H9 (cell line): ENCODE data around the gene FBL. TPM values are rescaled to one million over a fixed set of nuclear protein-coding genes. Genes with fewer than 3 reads are reported as not detected.

Source experiments
- DNase-seq: peaks from one replicate; pipeline ENCODE4 v3.0.0-alpha.2; 2017
- H2AFZ ChIP-seq: one replicate; pipeline ENCODE4 v1.6.1; 2013; ENCODE audit warnings: mild to moderate bottlenecking, low read length, control low read depth, moderate library complexity
- H2AK5ac ChIP-seq: 2 replicates; pipeline ENCODE4 v1.6.1; 2013; ENCODE audit warnings: low read length, control low read depth, mixed read lengths; ENCODE audit not compliant: insufficient read length
- H2BK120ac ChIP-seq: one replicate; pipeline ENCODE4 v1.6.1; 2013; ENCODE audit warnings: low read depth, mild to moderate bottlenecking, low read length, control low read depth, inconsistent platforms; ENCODE audit not compliant: poor library complexity, severe bottlenecking
- H2BK12ac ChIP-seq: 2 replicates; pipeline ENCODE4 v1.6.1; 2013; ENCODE audit warnings: low read length, control low read depth, mixed read lengths, low read depth; ENCODE audit not compliant: insufficient read length
- H2BK15ac ChIP-seq: 2 replicates; pipeline ENCODE4 v1.6.1; 2013; ENCODE audit warnings: low read depth, low read length, control low read depth
- H2BK20ac ChIP-seq: one replicate; pipeline ENCODE4 v1.6.1; 2013; ENCODE audit warnings: low read depth, mild to moderate bottlenecking, low read length, control low read depth, inconsistent platforms; ENCODE audit not compliant: poor library complexity, severe bottlenecking
- H2BK5ac ChIP-seq: 2 replicates; pipeline ENCODE4 v1.6.1; 2013; ENCODE audit warnings: low read length, control low read depth, mixed read lengths; ENCODE audit not compliant: insufficient read length
- H3K14ac ChIP-seq: 2 replicates; pipeline ENCODE4 v1.6.1; 2013; ENCODE audit warnings: low read length, control low read depth; ENCODE audit not compliant: insufficient read depth
- H3K18ac ChIP-seq: 2 replicates; pipeline ENCODE4 v1.6.1; 2013; ENCODE audit warnings: low read depth, mild to moderate bottlenecking, mixed read lengths, low read length, control low read depth; ENCODE audit not compliant: insufficient read length
- H3K23ac ChIP-seq: 2 replicates; pipeline ENCODE4 v1.6.1; 2013; ENCODE audit warnings: low read length, control low read depth, mixed read lengths, low read depth; ENCODE audit not compliant: insufficient read length
- H3K23me2 ChIP-seq: 2 replicates; pipeline ENCODE4 v1.6.1; 2013; ENCODE audit warnings: low read depth, mild to moderate bottlenecking, mixed read lengths, low read length, control low read depth; ENCODE audit not compliant: insufficient read length, poor library complexity, severe bottlenecking
- H3K27ac ChIP-seq: 2 replicates; pipeline ENCODE4 v1.5.1; 2013; ENCODE audit warnings: low read length, control low read depth, mixed read lengths, low read depth; ENCODE audit not compliant: insufficient read length
- H3K27me3 ChIP-seq: 2 replicates; pipeline ENCODE4 v1.6.1; 2013; ENCODE audit warnings: low read length, control low read depth, inconsistent platforms; ENCODE audit not compliant: insufficient read depth
- H3K4ac ChIP-seq: 2 replicates; pipeline ENCODE4 v1.6.1; 2013; ENCODE audit warnings: low read depth, mild to moderate bottlenecking, control low read depth, inconsistent platforms, low read length, moderate library complexity
- H3K4me1 ChIP-seq: 2 replicates; pipeline ENCODE4 v1.6.1; 2013; ENCODE audit warnings: low read length, control low read depth, inconsistent platforms; ENCODE audit not compliant: insufficient read depth
- H3K4me2 ChIP-seq: 2 replicates; pipeline ENCODE4 v1.6.1; 2013; ENCODE audit warnings: low read length, control low read depth, mixed read lengths; ENCODE audit not compliant: insufficient read length, insufficient read depth
- H3K56ac ChIP-seq: 2 replicates; pipeline ENCODE4 v1.6.1; 2013; ENCODE audit warnings: low read depth, mild to moderate bottlenecking, mixed read lengths, low read length, control low read depth; ENCODE audit not compliant: insufficient read length
- H3K79me1 ChIP-seq: 2 replicates; pipeline ENCODE4 v1.6.1; 2013; ENCODE audit warnings: low read depth, mild to moderate bottlenecking, moderate library complexity, low read length, control low read depth, inconsistent platforms; ENCODE audit not compliant: insufficient read depth, poor library complexity, severe bottlenecking
- H3K79me2 ChIP-seq: 2 replicates; pipeline ENCODE4 v1.6.1; 2013; ENCODE audit warnings: low read length, control low read depth, inconsistent platforms; ENCODE audit not compliant: insufficient read depth
- H3K9ac ChIP-seq: 2 replicates; pipeline ENCODE4 v1.6.1; 2013; ENCODE audit warnings: low read length, control low read depth, mixed read lengths; ENCODE audit not compliant: insufficient read length; ENCODE audit errors: extremely low read depth
- H3K9me3 ChIP-seq: one replicate; pipeline ENCODE4 v1.6.1; 2013; ENCODE audit warnings: low read depth, low read length, inconsistent platforms; ENCODE audit not compliant: control insufficient read depth
- H3T11ph ChIP-seq: one replicate; pipeline ENCODE4 v1.6.1; 2013; ENCODE audit warnings: mild to moderate bottlenecking, low read length, control low read depth, inconsistent platforms
- H4K20me1 ChIP-seq: one replicate; pipeline ENCODE4 v1.6.1; 2013; ENCODE audit not compliant: control insufficient read depth, insufficient read length, insufficient read depth
- H4K5ac ChIP-seq: 2 replicates; pipeline ENCODE4 v1.6.1; 2013; ENCODE audit warnings: low read depth, mild to moderate bottlenecking, mixed read lengths, low read length, control low read depth; ENCODE audit not compliant: insufficient read length
- H4K8ac ChIP-seq: replicated peaks from 2 replicates; pipeline ENCODE4 v1.6.1; 2013; ENCODE audit warnings: low read length, control low read depth, mixed read lengths, low read depth; ENCODE audit not compliant: insufficient read length
- H4K91ac ChIP-seq: 2 replicates; pipeline ENCODE4 v1.6.1; 2013; ENCODE audit warnings: low read depth, mild to moderate bottlenecking, moderate library complexity, mixed read lengths, low read length, control low read depth; ENCODE audit not compliant: insufficient read length
- H3K27ac Mint-ChIP-seq, 3 experiments: 2 replicates in 2 of 3; 3 replicates in 1 of 3; pipeline ENCODE4 v1.8.0; 2020 to 2021; ENCODE audit warnings: mixed read lengths in 3 of 3, mild to moderate bottlenecking in 1 of 3, moderate library complexity in 1 of 3
- H3K27me3 Mint-ChIP-seq: 2 replicates; pipeline ENCODE4 v1.8.0; 2021; ENCODE audit warnings: low read depth, mild to moderate bottlenecking, moderate library complexity, mixed read lengths
- H3K36me3 Mint-ChIP-seq, 3 experiments: 2 replicates in 2 of 3; 3 replicates in 1 of 3; pipeline ENCODE4 v1.8.0; 2020 to 2021; ENCODE audit warnings: low read depth in 3 of 3, mixed read lengths in 3 of 3; ENCODE audit not compliant: insufficient read depth in 1 of 3
- H3K4me1 Mint-ChIP-seq, 2 experiments: 2 replicates each; pipeline ENCODE4 v1.8.0; 2020; ENCODE audit warnings: mixed read lengths in 2 of 2
- H3K4me3 Mint-ChIP-seq, 2 experiments: 2 replicates in 1 of 2; 3 replicates in 1 of 2; pipeline ENCODE4 v1.8.0; 2020 to 2021; ENCODE audit warnings: mild to moderate bottlenecking in 2 of 2, mixed read lengths in 2 of 2, moderate library complexity in 1 of 2
- H3K9me3 Mint-ChIP-seq, 2 experiments: 2 replicates in 1 of 2; 3 replicates in 1 of 2; pipeline ENCODE4 v1.8.0; 2020; ENCODE audit warnings: mild to moderate bottlenecking in 2 of 2, mixed read lengths in 2 of 2, moderate library complexity in 1 of 2
- CTCF ChIP-seq: fragments of 200-600 bp; sonication (generic); conservative IDR thresholded peaks from 3 replicates; pipeline ENCODE4 v1.8.0; 2021; ENCODE audit warnings: antibody characterized with exemption, mild to moderate bottlenecking
- WGBS: extraction: QIAGEN DNeasy Blood & Tissue Kit; methylation state at CpG from one replicate; pipeline ENCODE4 v1.1.7; 2013; ENCODE audit warnings: missing lambda C conversion rate, low lambda C conversion rate, mixed read lengths; ENCODE audit not compliant: insufficient read length; ENCODE audit errors: extremely low coverage; 5-methylcytosine and 5-hydroxymethylcytosine counted together
- total RNA-seq: library from RNA; stranded (reverse); gene quantifications from 2 replicates; pipeline ENCODE4 v1.2.1, GENCODE V29; 2021

The FBL gene
- total RNA-seq, 1 experiment from 2014 or later = 625 TPM

GRCh38 chr19:39810424-39810823 is 35.8 kb downstream of the FBL start:
- no peaks in the 10 kb centered on the region for H3K23me2 ChIP-seq
- H2BK5ac ChIP-seq = no peak overlapping the region
- H3K56ac ChIP-seq = no peak overlapping the region
- no peak overlapping the region for H3T11ph ChIP-seq
- H3K18ac ChIP-seq = no peak overlapping the region
- no peak overlapping the region for H2BK120ac ChIP-seq
- no peaks in the 10 kb centered on the region for H3K27me3 Mint-ChIP-seq
- no peak overlapping the region for H2BK20ac ChIP-seq
- no peak overlapping the region for H3K14ac ChIP-seq
- WGBS = no CpG with 5 or more reads among the region's 4 CpGs
- H3K9ac ChIP-seq = no peak overlapping the region
- no peak overlapping the region for H2AK5ac ChIP-seq
- no peak overlapping the region for H4K8ac ChIP-seq
- DNase-seq = no peak
- no peaks in the 10 kb centered on the region for H3K79me2 ChIP-seq
- H3K4me3 Mint-ChIP-seq = no peak overlapping the region
- no peaks in the 10 kb centered on the region for H3K79me1 ChIP-seq
- no peaks in the 10 kb centered on the region; a peak in 1 of 7 replicates for H3K36me3 Mint-ChIP-seq
- H2BK15ac ChIP-seq = no peak overlapping the region
- no peaks in the 10 kb centered on the region for H3K9me3 Mint-ChIP-seq
- H3K4ac ChIP-seq = no peak overlapping the region
- H4K20me1 ChIP-seq = no peaks in the 10 kb centered on the region
- no peak overlapping the region for H4K5ac ChIP-seq
- H3K27ac Mint-ChIP-seq = no peak overlapping the region
- no peak overlapping the region for H3K27ac ChIP-seq
- no peak overlapping the region for H2AFZ ChIP-seq
- H3K4me1 Mint-ChIP-seq = no peaks in the 10 kb centered on the region
- no peak overlapping the region for H4K91ac ChIP-seq
- TF ChIP-seq CTCF = no peak
- H3K23ac ChIP-seq = no peak overlapping the region
- H3K9me3 ChIP-seq = no peaks in the 10 kb centered on the region
- H2BK12ac ChIP-seq = no peak overlapping the region
- H3K4me2 ChIP-seq = no peak overlapping the region
- no peaks in the 10 kb centered on the region for H3K27me3 ChIP-seq
- no peaks in the 10 kb centered on the region for H3K4me1 ChIP-seq
